ENCODE measurements around the gene GTF2H2C.
"Not testable (repeated sequence)": the region's sequence is repeated elsewhere in the genome, so short reads cannot be mapped to it uniquely, and the experiment has no call there.

GRCh38 chr5:69515570-69515969 is 44.4 kb upstream of the GTF2H2C start:
- not testable (repeated sequence) for TF ChIP-seq SUZ12 (IDR thresholded peaks at IDR 0.05; ENCODE audit: low read length); ASH2L (IDR thresholded peaks at IDR 0.05; ENCODE audit: low read length); CBX5 (IDR thresholded peaks at IDR 0.05; ENCODE audit: low read depth, low read length); USF2 (IDR thresholded peaks at IDR 0.05; ENCODE audit: low read length); SP1 (IDR thresholded peaks at IDR 0.05; ENCODE audit: low read depth, low read length); TBP (IDR thresholded peaks at IDR 0.05; ENCODE audit: low read depth, low read length); CTCF (IDR thresholded peaks at IDR 0.05; ENCODE audit: control extremely low read depth in 1 of 3, insufficient read depth in 1 of 3, low read depth in 1 of 3, low read length in 3 of 3)
